GM23248 (cell line): ENCODE measurements around the gene HEATR5A. TPM values are rescaled to one million over a fixed set of nuclear protein-coding genes. Genes with fewer than 3 reads are reported as not detected.
A peak's percentile ranks its signal among the peaks of the same experiment; 100 is the strongest.

ENCODE experiments used
- DNase-seq: peaks from one replicate; pipeline ENCODE4 v3.0.0-alpha.2; 2015
- H2AFZ ChIP-seq: fragments of 200-600 bp; sonication (generic); 2 replicates; pipeline ENCODE4 v1.6.1; 2016; ENCODE audit warnings: antibody characterized with exemption
- H3F3A ChIP-seq: fragments of 200-600 bp; sonication (generic); 2 replicates; pipeline ENCODE4 v1.6.1; 2016; ENCODE audit warnings: mild to moderate bottlenecking, antibody characterized with exemption, mixed run types; ENCODE audit not compliant: insufficient read depth
- H3K27ac ChIP-seq: fragments of 200-600 bp; sonication (generic); 2 replicates; pipeline ENCODE4 v1.5.1; 2016; ENCODE audit warnings: mild to moderate bottlenecking
- H3K27me3 ChIP-seq: fragments of 200-600 bp; sonication (generic); replicated peaks from 2 replicates; pipeline ENCODE4 v1.6.1; 2016; ENCODE audit warnings: mild to moderate bottlenecking; ENCODE audit not compliant: insufficient read depth
- H3K36me3 ChIP-seq: fragments of 200-600 bp; sonication (generic); 2 replicates; pipeline ENCODE4 v1.6.1; 2016; ENCODE audit warnings: low read depth, mild to moderate bottlenecking
- H3K4me1 ChIP-seq: fragments of 200-600 bp; sonication (generic); 2 replicates; pipeline ENCODE4 v1.6.1; 2016; ENCODE audit warnings: mild to moderate bottlenecking; ENCODE audit not compliant: insufficient read depth
- H3K4me2 ChIP-seq: fragments of 200-600 bp; sonication (generic); one replicate; pipeline ENCODE4 v1.6.1; 2016; ENCODE audit warnings: mild to moderate bottlenecking; ENCODE audit not compliant: unreplicated experiment
- H3K4me3 ChIP-seq: fragments of 200-600 bp; sonication (generic); 2 replicates; pipeline ENCODE4 v1.5.1; 2016; ENCODE audit warnings: mild to moderate bottlenecking
- H3K79me2 ChIP-seq: fragments of 200-600 bp; sonication (generic); 2 replicates; pipeline ENCODE4 v1.6.1; 2016; ENCODE audit warnings: mild to moderate bottlenecking; ENCODE audit not compliant: insufficient read depth
- H3K9ac ChIP-seq: fragments of 200-600 bp; sonication (generic); 2 replicates; pipeline ENCODE4 v1.6.1; 2016; ENCODE audit warnings: mild to moderate bottlenecking
- H3K9me2 ChIP-seq: fragments of 200-600 bp; sonication (generic); 2 replicates; pipeline ENCODE4 v1.6.1; 2016; ENCODE audit warnings: mixed run types, mild to moderate bottlenecking, moderate library complexity; ENCODE audit not compliant: insufficient read depth
- H3K9me3 ChIP-seq: fragments of 200-600 bp; sonication (generic); one replicate; pipeline ENCODE4 v1.6.1; 2017; ENCODE audit warnings: low read depth
- H4K20me1 ChIP-seq: fragments of 200-600 bp; sonication (generic); 2 replicates; pipeline ENCODE4 v1.6.0; 2016; ENCODE audit not compliant: insufficient read depth
- EZH2 ChIP-seq: fragments of 200-600 bp; sonication (generic); IDR thresholded peaks from 2 replicates; pipeline ENCODE4 v1.6.1; 2018; ENCODE audit warnings: antibody characterized with exemption, mild to moderate bottlenecking; ENCODE audit not compliant: insufficient read depth, poor library complexity, severe bottlenecking
- EZH2phosphoT487 ChIP-seq: fragments of 200-600 bp; sonication (generic); IDR thresholded peaks from 2 replicates; pipeline ENCODE4 v1.6.1; 2018; ENCODE audit warnings: antibody characterized with exemption, moderate library complexity, mild to moderate bottlenecking, low read depth; ENCODE audit not compliant: insufficient read depth
- WGBS, 2 experiments: methylation state at CpG; one replicate each; pipeline ENCODE4 v1.1.6; 2015 to 2017; ENCODE audit warnings: low lambda C conversion rate in 2 of 2, low coverage in 1 of 2; ENCODE audit errors: missing lambda C conversion rate in 2 of 2; 5-methylcytosine and 5-hydroxymethylcytosine counted together
- in situ Hi-C: fragments of 300-500 bp; cut with MboI; formaldehyde crosslinking; loops from 2 replicates; pipeline ENCODE4 v1.15.0; 2020
- polyA plus RNA-seq: library from polyadenylated mRNA; unstranded; fragments of >200 nt; fragmentation: Nextera tagmentation; extraction: Ambion mirVana; gene quantifications from 2 replicates; pipeline ENCODE4 v1.2.1, GENCODE V29; 2016
- total RNA-seq: library from RNA; depleted of rRNA; stranded (reverse); fragments of >200 nt; shearing (Covaris generic); gene quantifications from 2 replicates; pipeline ENCODE4 v1.2.3, GENCODE V29; 2014

Gene HEATR5A
- total and polyA plus RNA-seq, 2 experiments from 2014 or later: 49.1 to 70.3 TPM

GRCh38 chr14:31268216-31268615 lies 152.1 kb downstream of the HEATR5A start:
- Histone ChIP-seq H3K9me3 (no peaks in the 10 kb centered on the region), H3K4me3 (no peak overlapping the region), H4K20me1 (no peaks in the 10 kb centered on the region), H3K4me1 (peaks cover 29% of the 10 kb centered on the region), H3K9me2 (no peaks in the 10 kb centered on the region), H3K27ac (no peak overlapping the region), H3K4me2 (no peak overlapping the region), H3F3A (peaks cover 10% of the 10 kb centered on the region), H3K79me2 (no peaks in the 10 kb centered on the region), H3K36me3 (no peaks in the 10 kb centered on the region), H3K9ac (no peak overlapping the region), H3K27me3 (no peaks in the 10 kb centered on the region), H2AFZ (no peak overlapping the region)
- TF ChIP-seq EZH2phosphoT487 (no peak), EZH2 (no peak)
- 39 to 43% methylated on average over 3 of the region's 3 CpGs for WGBS, 2 experiments
- in situ Hi-C loops: no loop called here
- DNase-seq: no peak

GRCh38 chr14:31266437-31267331 lies 153.7 kb downstream of the HEATR5A start:
- Histone ChIP-seq H3K27me3 (no peaks in the 10 kb centered on the region), H4K20me1 (no peaks in the 10 kb centered on the region), H3K9me3 (no peaks in the 10 kb centered on the region), H3F3A (peaks cover 24% of the 10 kb centered on the region), H3K27ac (no peak overlapping the region), H3K36me3 (no peaks in the 10 kb centered on the region), H3K4me1 (peaks cover 44% of the 10 kb centered on the region), H3K4me2 (no peak overlapping the region), H3K9ac (no peak overlapping the region), H3K79me2 (no peaks in the 10 kb centered on the region), H2AFZ (no peak overlapping the region), H3K9me2 (no peaks in the 10 kb centered on the region), H3K4me3 (no peak overlapping the region)
- DNase-seq: no peak
- in situ Hi-C loops: no loop called here
- TF ChIP-seq EZH2: no peak
- no peak for TF ChIP-seq EZH2phosphoT487
- WGBS, 2 experiments: 96 to 97% methylated on average over 13 of the region's 13 CpGs

- Histone ChIP-seq H3K4me3 (no peak overlapping the region), H4K20me1 (no peaks in the 10 kb centered on the region), H2AFZ (no peak overlapping the region), H3K36me3 (no peaks in the 10 kb centered on the region), H3K9me3 (no peaks in the 10 kb centered on the region), H3K27me3 (no peaks in the 10 kb centered on the region), H3K79me2 (no peaks in the 10 kb centered on the region), H3K9ac (no peak overlapping the region), H3K27ac (no peak overlapping the region), H3F3A (peaks cover 33% of the 10 kb centered on the region), H3K4me2 (no peak overlapping the region), H3K9me2 (no peaks in the 10 kb centered on the region), H3K4me1 (peaks cover 50% of the 10 kb centered on the region)
- in situ Hi-C loops: no loop called here
- no peak for TF ChIP-seq EZH2
- no peak for TF ChIP-seq EZH2phosphoT487
- DNase-seq: peak; percentile 66
- WGBS, 2 experiments: 74 to 75% methylated on average over 8 of the region's 8 CpGs
Measured at GRCh38 chr14:31265701-31266398, 154.5 kb downstream of the HEATR5A start.

GRCh38 chr14:31263485-31264133 lies 156.7 kb downstream of the HEATR5A start:
- Histone ChIP-seq H3K4me2 (peak overlapping the region; percentile 28), H3K9ac (peak overlapping the region; percentile 28), H3K4me3 (no peak overlapping the region), H3K27me3 (no peaks in the 10 kb centered on the region), H3F3A (peaks cover 35% of the 10 kb centered on the region), H3K36me3 (no peaks in the 10 kb centered on the region), H3K79me2 (no peaks in the 10 kb centered on the region), H3K4me1 (peaks cover 50% of the 10 kb centered on the region), H3K27ac (peak overlapping the region; percentile 72), H4K20me1 (no peaks in the 10 kb centered on the region), H2AFZ (no peak overlapping the region), H3K9me2 (no peaks in the 10 kb centered on the region), H3K9me3 (no peaks in the 10 kb centered on the region)
- WGBS, 2 experiments: 31 to 32% methylated on average over 2 of the region's 2 CpGs
- TF ChIP-seq EZH2 (no peak), EZH2phosphoT487 (no peak)
- DNase-seq: peak; percentile 99
- in situ Hi-C loops: no loop called here
